Liver (tissue), 9 donors: ENCODE results near the gene PCNP. TPM values are rescaled to one million over a fixed set of nuclear protein-coding genes. Genes with fewer than 3 reads are reported as not detected.

Source experiments
- DNase-seq: peaks from one replicate; pipeline ENCODE4 v3.0.0-alpha.2; 2017; ENCODE audit warnings: low spot score
- H3K27ac ChIP-seq, 2 donors: one replicate each; pipeline ENCODE4 v1.7.0; 2013; ENCODE audit warnings: inconsistent platforms in 2 of 2, low read length in 2 of 2, control low read depth in 1 of 2, low read depth in 1 of 2, mild to moderate bottlenecking in 1 of 2
- H3K27me3 ChIP-seq, 4 donors: one replicate each; pipeline versions ENCODE4 v1.6.1 to v1.7.0; 2013; ENCODE audit warnings: low read length in 3 of 4, inconsistent platforms in 1 of 4, mild to moderate bottlenecking in 1 of 4, moderate library complexity in 1 of 4; ENCODE audit not compliant: control insufficient read depth in 4 of 4, insufficient read depth in 4 of 4
- H3K36me3 ChIP-seq, 4 donors: one replicate each; pipeline versions ENCODE4 v1.6.1 to v1.7.0; 2013; ENCODE audit warnings: low read length in 3 of 4, mild to moderate bottlenecking in 3 of 4, low read depth in 1 of 4, moderate library complexity in 1 of 4; ENCODE audit not compliant: control insufficient read depth in 4 of 4, insufficient read depth in 3 of 4
- H3K4me1 ChIP-seq, 4 donors: one replicate each; pipeline versions ENCODE4 v1.6.1 to v1.7.0; 2013; ENCODE audit warnings: low read length in 3 of 4, mild to moderate bottlenecking in 3 of 4, moderate library complexity in 1 of 4; ENCODE audit not compliant: control insufficient read depth in 4 of 4, insufficient read depth in 4 of 4
- H3K4me3 ChIP-seq, 3 donors: one replicate each; pipeline versions ENCODE4 v1.6.1 to v1.7.0; 2013; ENCODE audit warnings: low read length in 3 of 3, control low read depth in 1 of 3, low read depth in 1 of 3, mild to moderate bottlenecking in 1 of 3
- H3K9ac ChIP-seq, 2 donors: one replicate each; pipeline ENCODE4 v1.7.0; 2013; ENCODE audit warnings: low read length in 2 of 2, mild to moderate bottlenecking in 2 of 2, moderate library complexity in 2 of 2, control low read depth in 1 of 2, low read depth in 1 of 2
- H3K9me3 ChIP-seq, 4 donors: one replicate each; pipeline versions ENCODE4 v1.6.1 to v1.7.0; 2013; ENCODE audit warnings: low read length in 3 of 4; ENCODE audit not compliant: control insufficient read depth in 4 of 4
- EGR1 ChIP-seq, 2 donors: IDR thresholded peaks; 2 replicates each; pipeline ENCODE4 v1.6.1; 2016 to 2018; ENCODE audit warnings: antibody characterized with exemption in 2 of 2, low read depth in 2 of 2
- FOXA2 ChIP-seq: IDR thresholded peaks from 2 replicates; pipeline ENCODE4 v1.6.1; 2016; ENCODE audit warnings: antibody characterized with exemption
- GABPA ChIP-seq, 2 donors: IDR thresholded peaks in 1 of 2; conservative IDR thresholded peaks in 1 of 2; 2 replicates each; pipeline ENCODE4 v1.6.1; 2016; ENCODE audit warnings: antibody characterized with exemption in 2 of 2, mild to moderate bottlenecking in 1 of 2, moderate library complexity in 1 of 2
- HNF4A ChIP-seq, 2 donors: conservative IDR thresholded peaks; 2 replicates each; pipeline ENCODE4 v1.6.1; 2016; ENCODE audit warnings: antibody characterized with exemption in 2 of 2, mild to moderate bottlenecking in 2 of 2
- JUND ChIP-seq, 2 donors: IDR thresholded peaks; 2 replicates each; pipeline ENCODE4 v1.6.1; 2016; ENCODE audit warnings: antibody characterized with exemption in 2 of 2
- MAX ChIP-seq: IDR thresholded peaks from 2 replicates; pipeline ENCODE4 v1.6.1; 2016; ENCODE audit warnings: antibody characterized with exemption
- NR2F2 ChIP-seq: IDR thresholded peaks from 2 replicates; pipeline ENCODE4 v1.6.1; 2016; ENCODE audit warnings: antibody characterized with exemption
- RAD21 ChIP-seq, 2 donors: IDR thresholded peaks; 2 replicates each; pipeline ENCODE4 v1.6.1; 2016; ENCODE audit warnings: antibody characterized with exemption in 2 of 2, mild to moderate bottlenecking in 2 of 2
- RXRA ChIP-seq, 2 donors: IDR thresholded peaks; 2 replicates each; pipeline ENCODE4 v1.6.1; 2017 to 2018; ENCODE audit warnings: antibody characterized with exemption in 2 of 2, mild to moderate bottlenecking in 1 of 2
- TAF1 ChIP-seq: conservative IDR thresholded peaks from 2 replicates; pipeline ENCODE4 v1.6.1; 2016; ENCODE audit warnings: antibody characterized with exemption, mild to moderate bottlenecking
- YY1 ChIP-seq: IDR thresholded peaks from 2 replicates; pipeline ENCODE4 v1.6.1; 2016; ENCODE audit warnings: antibody characterized with exemption, mild to moderate bottlenecking
- ZBTB33 ChIP-seq: IDR thresholded peaks from 2 replicates; pipeline ENCODE4 v1.6.1; 2016; ENCODE audit warnings: antibody characterized with exemption
- WGBS: extraction: QIAGEN DNeasy Blood & Tissue Kit; methylation state at CpG from one replicate; pipeline ENCODE4 v1.1.7; 2013; 5-methylcytosine and 5-hydroxymethylcytosine counted together
- polyA plus RNA-seq, 2 donors: library from polyadenylated mRNA; stranded (reverse) in 1 of 2; unstranded in 1 of 2; fragments of 200-250 nt in 1 of 2; fragments of >200 nt in 1 of 2; fragmentation: Nextera tagmentation in 1 of 2; extraction: Ambion mirVana in 1 of 2; gene quantifications; one replicate each; pipeline versions ENCODE4 v1.2.1 to v1.2.3, GENCODE V29; 2013 to 2015
- total RNA-seq, 2 donors: library from RNA; depleted of rRNA; stranded (reverse); fragments of >200 nt; gene quantifications; one replicate each; pipeline ENCODE4 v1.2.3, GENCODE V29; 2014
- TF ChIP-seq, protein P1 (sequence below): IDR thresholded peaks from 2 replicates; pipeline ENCODE4 v1.6.1; 2016; ENCODE audit warnings: antibody characterized with exemption
- TF ChIP-seq, protein P2 (sequence below): IDR thresholded peaks from 2 replicates; pipeline ENCODE4 v1.6.1; 2016; ENCODE audit warnings: antibody characterized with exemption, mild to moderate bottlenecking
- TF ChIP-seq, protein P3 (sequence below): fragments of 150-350 bp; IDR thresholded peaks from 2 replicates; pipeline ENCODE4 v1.5.1; 2017; ENCODE audit warnings: improper control_type of control experiment, low read depth, low read length; ENCODE audit not compliant: missing input control
- donor health status: healthy.
- donor health status: healthy.
- donor health status: healthy.
- donor health status: healthy.
- donor health status: healthy.

PCNP gene
- total and polyA plus RNA-seq, 4 donors = 28.2 to 59.3 (median 34.5) TPM

- TF ChIP-seq, protein P1, sequence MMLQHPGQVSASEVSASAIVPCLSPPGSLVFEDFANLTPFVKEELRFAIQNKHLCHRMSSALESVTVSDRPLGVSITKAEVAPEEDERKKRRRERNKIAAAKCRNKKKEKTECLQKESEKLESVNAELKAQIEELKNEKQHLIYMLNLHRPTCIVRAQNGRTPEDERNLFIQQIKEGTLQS = no peak
- no peak for TF ChIP-seq JUND (IDR thresholded peaks at IDR 0.05)
- TF ChIP-seq ZBTB33 = no peak
- TF ChIP-seq NR2F2 = no peak
- no peak for TF ChIP-seq EGR1 (IDR thresholded peaks at IDR 0.05; ENCODE audit: low read depth in 2 of 2)
- no peak for TF ChIP-seq FOXA2
- TF ChIP-seq GABPA (IDR thresholded peaks at IDR 0.05 in 1 of 2, conservative IDR thresholded peaks at IDR 0.05 in 1 of 2) = no peak
- no peak for TF ChIP-seq RXRA (IDR thresholded peaks at IDR 0.05)
- no peak for TF ChIP-seq YY1
- no peak for TF ChIP-seq RAD21 (IDR thresholded peaks at IDR 0.05)
Measured at GRCh38 chr3:101533603-101533968, 40.4 kb upstream of the PCNP start (continued).

- TF ChIP-seq MAX (no peak), EGR1 (IDR thresholded peaks at IDR 0.05; ENCODE audit: low read depth in 2 of 2) (no peak), RAD21 (IDR thresholded peaks at IDR 0.05) (no peak), NR2F2 (no peak)
- TF ChIP-seq, protein P2, sequence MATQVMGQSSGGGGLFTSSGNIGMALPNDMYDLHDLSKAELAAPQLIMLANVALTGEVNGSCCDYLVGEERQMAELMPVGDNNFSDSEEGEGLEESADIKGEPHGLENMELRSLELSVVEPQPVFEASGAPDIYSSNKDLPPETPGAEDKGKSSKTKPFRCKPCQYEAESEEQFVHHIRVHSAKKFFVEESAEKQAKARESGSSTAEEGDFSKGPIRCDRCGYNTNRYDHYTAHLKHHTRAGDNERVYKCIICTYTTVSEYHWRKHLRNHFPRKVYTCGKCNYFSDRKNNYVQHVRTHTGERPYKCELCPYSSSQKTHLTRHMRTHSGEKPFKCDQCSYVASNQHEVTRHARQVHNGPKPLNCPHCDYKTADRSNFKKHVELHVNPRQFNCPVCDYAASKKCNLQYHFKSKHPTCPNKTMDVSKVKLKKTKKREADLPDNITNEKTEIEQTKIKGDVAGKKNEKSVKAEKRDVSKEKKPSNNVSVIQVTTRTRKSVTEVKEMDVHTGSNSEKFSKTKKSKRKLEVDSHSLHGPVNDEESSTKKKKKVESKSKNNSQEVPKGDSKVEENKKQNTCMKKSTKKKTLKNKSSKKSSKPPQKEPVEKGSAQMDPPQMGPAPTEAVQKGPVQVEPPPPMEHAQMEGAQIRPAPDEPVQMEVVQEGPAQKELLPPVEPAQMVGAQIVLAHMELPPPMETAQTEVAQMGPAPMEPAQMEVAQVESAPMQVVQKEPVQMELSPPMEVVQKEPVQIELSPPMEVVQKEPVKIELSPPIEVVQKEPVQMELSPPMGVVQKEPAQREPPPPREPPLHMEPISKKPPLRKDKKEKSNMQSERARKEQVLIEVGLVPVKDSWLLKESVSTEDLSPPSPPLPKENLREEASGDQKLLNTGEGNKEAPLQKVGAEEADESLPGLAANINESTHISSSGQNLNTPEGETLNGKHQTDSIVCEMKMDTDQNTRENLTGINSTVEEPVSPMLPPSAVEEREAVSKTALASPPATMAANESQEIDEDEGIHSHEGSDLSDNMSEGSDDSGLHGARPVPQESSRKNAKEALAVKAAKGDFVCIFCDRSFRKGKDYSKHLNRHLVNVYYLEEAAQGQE = no peak
- no peak overlapping the region for H3K9ac ChIP-seq
Measured at GRCh38 chr3:101535221-101535620, 38.8 kb upstream of the PCNP start.

GRCh38 chr3:101536266-101536665 is 37.7 kb upstream of the PCNP start:
- peaks cover 0 to 4% (median 0%) of the 10 kb centered on the region in 4 donors for H3K27me3 ChIP-seq
- H3K9me3 ChIP-seq = no peaks in the 10 kb centered on the region
- no peak for DNase-seq
- no peaks in the 10 kb centered on the region for H3K36me3 ChIP-seq
- TF ChIP-seq GABPA (IDR thresholded peaks at IDR 0.05 in 1 of 2, conservative IDR thresholded peaks at IDR 0.05 in 1 of 2) (no peak), TAF1 (no peak), RAD21 (IDR thresholded peaks at IDR 0.05) (no peak), FOXA2 (no peak), MAX (no peak), JUND (IDR thresholded peaks at IDR 0.05) (no peak), HNF4A (conservative IDR thresholded peaks at IDR 0.05) (no peak)
- TF ChIP-seq, protein P2 = no peak
- TF ChIP-seq, protein P3, sequence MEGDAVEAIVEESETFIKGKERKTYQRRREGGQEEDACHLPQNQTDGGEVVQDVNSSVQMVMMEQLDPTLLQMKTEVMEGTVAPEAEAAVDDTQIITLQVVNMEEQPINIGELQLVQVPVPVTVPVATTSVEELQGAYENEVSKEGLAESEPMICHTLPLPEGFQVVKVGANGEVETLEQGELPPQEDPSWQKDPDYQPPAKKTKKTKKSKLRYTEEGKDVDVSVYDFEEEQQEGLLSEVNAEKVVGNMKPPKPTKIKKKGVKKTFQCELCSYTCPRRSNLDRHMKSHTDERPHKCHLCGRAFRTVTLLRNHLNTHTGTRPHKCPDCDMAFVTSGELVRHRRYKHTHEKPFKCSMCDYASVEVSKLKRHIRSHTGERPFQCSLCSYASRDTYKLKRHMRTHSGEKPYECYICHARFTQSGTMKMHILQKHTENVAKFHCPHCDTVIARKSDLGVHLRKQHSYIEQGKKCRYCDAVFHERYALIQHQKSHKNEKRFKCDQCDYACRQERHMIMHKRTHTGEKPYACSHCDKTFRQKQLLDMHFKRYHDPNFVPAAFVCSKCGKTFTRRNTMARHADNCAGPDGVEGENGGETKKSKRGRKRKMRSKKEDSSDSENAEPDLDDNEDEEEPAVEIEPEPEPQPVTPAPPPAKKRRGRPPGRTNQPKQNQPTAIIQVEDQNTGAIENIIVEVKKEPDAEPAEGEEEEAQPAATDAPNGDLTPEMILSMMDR = no peak
- no peaks in the 10 kb centered on the region for H3K4me1 ChIP-seq
- no peak overlapping the region for H3K4me3 ChIP-seq
- 95% methylated on average over 1 of the region's 1 CpG for WGBS
- H3K27ac ChIP-seq = no peak overlapping the region
- H3K9ac ChIP-seq = no peak overlapping the region

More at GRCh38 chr3:101535221-101535620, 38.8 kb upstream of the PCNP start:
- Histone ChIP-seq H3K27ac (no peak overlapping the region), H3K4me1 (no peaks in the 10 kb centered on the region), H3K27me3 (peaks cover 0 to 6% (median 0%) of the 10 kb centered on the region in 4 donors), H3K36me3 (no peaks in the 10 kb centered on the region), H3K4me3 (no peak overlapping the region), H3K9me3 (peaks cover 0 to 3% (median 0%) of the 10 kb centered on the region in 4 donors)
- no peak for DNase-seq
- 83% methylated on average over 5 of the region's 5 CpGs for WGBS
